ENCODE results near the gene MTCP1.

DNA sequence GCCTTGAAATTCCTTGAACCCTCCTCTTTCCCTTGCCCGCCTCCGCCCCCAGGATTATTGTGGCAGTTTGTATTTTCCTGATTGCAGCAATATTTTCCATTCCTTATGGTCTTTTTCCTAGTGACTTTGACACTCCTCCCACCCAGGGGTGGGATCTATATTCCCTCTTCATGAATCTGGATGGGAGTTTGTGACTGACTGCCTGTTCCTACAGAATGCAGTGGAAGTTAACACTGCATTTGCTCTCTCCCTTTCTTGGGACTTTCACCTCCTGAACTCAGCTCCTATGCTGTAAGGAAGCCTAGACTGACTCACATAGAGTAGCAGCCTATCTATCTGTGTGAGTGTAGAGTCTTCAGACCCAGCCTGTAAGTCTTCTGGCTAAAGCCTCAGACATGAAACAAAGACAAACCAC, 42.1 kb downstream of the MTCP1 start:
- TF ChIP-seq POLR2A (IDR thresholded peaks at IDR 0.05) = no peak
- no peak for TF ChIP-seq CTCF (IDR thresholded peaks at IDR 0.05)
- TF ChIP-seq EP300 (IDR thresholded peaks at IDR 0.05) = no peak
- TF ChIP-seq POLR2AphosphoS5 (IDR thresholded peaks at IDR 0.05) = no peak

Measured in stomach (tissue), 4 donors.